GM12878 (cell line): Measurements from ENCODE around the gene ARL6IP5. TPM values are rescaled to one million over a fixed set of nuclear protein-coding genes. Genes with fewer than 3 reads are reported as not detected.

ENCODE experiments used
- ATAC-seq: fragments of 200-7000 bp; cut with Tn5 transposase; 3 replicates; pipeline ENCODE4 v1.9.1; 2020; ENCODE audit warnings: mild to moderate bottlenecking, moderate library complexity
- BruUV-seq: library from RNA; stranded (reverse); fragments of 400-500 nt; replicated peaks from 2 replicates; lab custom pipeline; 2021; lab: Mats Ljungman, UMichigan
- CTCF ChIA-PET: fragments of 300-600 bp; sonication (Branson Sonifier 250); formaldehyde crosslinking; extraction: SDS; loops from one replicate; lab custom pipeline; 2021; ENCODE audit warnings: inconsistent platforms; lab: Yijun Ruan, JAX
- POLR2A ChIA-PET: fragments of 350-600 bp; formaldehyde crosslinking; extraction: SDS; loops from one replicate; lab custom pipeline; 2021; ENCODE audit warnings: inconsistent platforms; lab: Charles Lee
- RAD21 ChIA-PET: fragments of 300-600 bp; sonication (Branson Sonifier 250); formaldehyde crosslinking; loops from one replicate; lab custom pipeline; 2023; ENCODE audit warnings: antibody characterized with exemption; ENCODE audit not compliant: unreplicated experiment; lab: Charles Lee
- SMC1A ChIA-PET: fragments of 300-600 bp; sonication (Branson Sonifier 250); formaldehyde crosslinking; loops from one replicate; lab custom pipeline; 2023; ENCODE audit not compliant: unreplicated experiment, uncharacterized antibody; lab: Charles Lee
- DNase-seq: peaks from one replicate; pipeline ENCODE4 v3.0.0-alpha.2; 2011; ENCODE audit warnings: low read depth, low spot score
- FAIRE-seq: peaks from 3 replicates; lab custom pipeline; 2011; peaks lifted over from hg19 to GRCh38; lab: Jason Lieb, UNC
- H2AFZ ChIP-seq: 2 replicates; pipeline ENCODE4 v1.6.0; 2011; ENCODE audit warnings: low read depth, low read length, control low read depth; ENCODE audit not compliant: control insufficient read depth
- H3K27ac ChIP-seq: 2 replicates; pipeline ENCODE4 v1.5.1; 2011; ENCODE audit warnings: control low read depth; ENCODE audit not compliant: control insufficient read depth, insufficient read depth
- H3K27me3 ChIP-seq, 2 experiments: replicated peaks in 1 of 2; 2 replicates each; pipeline versions ENCODE4 v1.6.0 to v1.6.1; 2011; ENCODE audit warnings: low read length in 1 of 2; ENCODE audit not compliant: control insufficient read depth in 2 of 2, insufficient read depth in 2 of 2
- H3K36me3 ChIP-seq, 2 experiments: 2 replicates each; pipeline ENCODE4 v1.5.1; 2011; ENCODE audit warnings: low read length in 1 of 2; ENCODE audit not compliant: control insufficient read depth in 2 of 2, insufficient read depth in 2 of 2
- H3K4me1 ChIP-seq: 2 replicates; pipeline ENCODE4 v1.6.1; 2011; ENCODE audit warnings: mild to moderate bottlenecking, low read length, moderate library complexity, mixed read lengths; ENCODE audit not compliant: control insufficient read depth, insufficient read depth
- H3K4me2 ChIP-seq: 2 replicates; pipeline ENCODE4 v1.6.0; 2011; ENCODE audit warnings: control low read depth; ENCODE audit not compliant: control insufficient read depth, insufficient read depth
- H3K4me3 ChIP-seq: fragments of 200-600 bp; sonication (generic); 2 replicates; pipeline ENCODE4 v1.5.1; 2016
- H3K79me2 ChIP-seq: 2 replicates; pipeline ENCODE4 v1.6.0; 2011; ENCODE audit warnings: low read length; ENCODE audit not compliant: control insufficient read depth, insufficient read depth
- H3K9ac ChIP-seq: 2 replicates; pipeline ENCODE4 v1.8.0; 2011; ENCODE audit warnings: low read length, control low read depth, mixed read lengths; ENCODE audit not compliant: control insufficient read depth, insufficient read depth
- H3K9me3 ChIP-seq: replicated peaks from 3 replicates; pipeline ENCODE4 v1.5.1; 2011; ENCODE audit warnings: mild to moderate bottlenecking, low read length; ENCODE audit not compliant: control insufficient read depth, insufficient read depth
- H4K20me1 ChIP-seq: 2 replicates; pipeline ENCODE4 v1.6.0; 2011; ENCODE audit not compliant: control insufficient read depth, insufficient read depth
- ATF7 ChIP-seq: fragments of 450-650 bp; IDR thresholded peaks from 2 replicates; pipeline ENCODE4 v1.6.1; 2016; ENCODE audit warnings: low read depth, mild to moderate bottlenecking
- HCFC1 ChIP-seq: fragments of 150-350 bp; IDR thresholded peaks from 2 replicates; pipeline ENCODE4 v1.6.1; 2014; ENCODE audit warnings: low read length
- IRF4 ChIP-seq: IDR thresholded peaks from 2 replicates; pipeline ENCODE4 v1.6.1; 2011; ENCODE audit warnings: low read depth, low read length
- JUND ChIP-seq: IDR thresholded peaks from 2 replicates; pipeline ENCODE4 v1.6.1; 2012; ENCODE audit warnings: low read depth, mild to moderate bottlenecking, low read length, improper control_type of control experiment, moderate library complexity
- MEF2B ChIP-seq: fragments of 450-650 bp; IDR thresholded peaks from 2 replicates; pipeline ENCODE4 v1.6.1; 2018; ENCODE audit warnings: mild to moderate bottlenecking, moderate library complexity; ENCODE audit not compliant: partially characterized antibody, poor library complexity, severe bottlenecking
- NFIC ChIP-seq: IDR thresholded peaks from 2 replicates; pipeline ENCODE4 v1.6.1; 2012; ENCODE audit warnings: low read depth, mild to moderate bottlenecking, inconsistent platforms, low read length, moderate library complexity
- PBX3 ChIP-seq: IDR thresholded peaks from 2 replicates; pipeline ENCODE4 v1.6.1; 2011; ENCODE audit warnings: mild to moderate bottlenecking, low read depth, low read length, moderate library complexity; ENCODE audit not compliant: insufficient replicate concordance
- PKNOX1 ChIP-seq: fragments of 450-650 bp; IDR thresholded peaks from 2 replicates; pipeline ENCODE4 v1.6.1; 2016; ENCODE audit warnings: mild to moderate bottlenecking
- POLR2AphosphoS2 ChIP-seq: IDR thresholded peaks from 2 replicates; pipeline ENCODE4 v1.6.1; 2011; ENCODE audit warnings: low read depth, mild to moderate bottlenecking, low read length, improper control_type of control experiment, moderate library complexity
- RELB ChIP-seq: fragments of 450-650 bp; IDR thresholded peaks from 2 replicates; pipeline ENCODE4 v1.6.1; 2017; ENCODE audit warnings: low read depth, mild to moderate bottlenecking, moderate library complexity
- SMAD1 ChIP-seq: fragments of 450-650 bp; IDR thresholded peaks from 2 replicates; pipeline ENCODE4 v1.6.1; 2018; ENCODE audit warnings: mild to moderate bottlenecking, low read depth; ENCODE audit not compliant: partially characterized antibody
- YY1 ChIP-seq: IDR thresholded peaks from 2 replicates; pipeline ENCODE4 v1.6.1; 2011; ENCODE audit warnings: low read depth, mild to moderate bottlenecking, low read length
- ZBED1 ChIP-seq: IDR thresholded peaks from 2 replicates; pipeline ENCODE4 v1.6.1; 2016; ENCODE audit warnings: borderline replicate concordance
- WGBS: methylation state at CpG from one replicate; pipeline ENCODE4 v1.1.6; 2016; ENCODE audit warnings: low lambda C conversion rate; ENCODE audit not compliant: insufficient replicate concordance, insufficient coverage; ENCODE audit errors: missing lambda C conversion rate; 5-methylcytosine and 5-hydroxymethylcytosine counted together
- in situ Hi-C: fragments of 300-500 bp; cut with MboI; formaldehyde crosslinking; loops from 9 replicates; pipeline ENCODE4 v1.14.3; 2018; ENCODE audit warnings: mixed read lengths
- intact Hi-C: fragments of 100-400 bp; cut with micrococcal nuclease; formaldehyde crosslinking; loops from one replicate; pipeline ENCODE4 v1.14.2; 2022; ENCODE audit not compliant: unreplicated experiment
- polyA plus RNA-seq, 11 experiments: library from polyadenylated mRNA; depleted of rRNA in 4 of 11; unstranded in 6 of 11; stranded (reverse) in 5 of 11; fragments of >200 nt; fragmentation: Nextera tagmentation in 4 of 11; fragmentation: Illumina TruSeq in 1 of 11; extraction: Ambion mirVana in 4 of 11; extraction: Trizol in 1 of 11; gene quantifications; 1 replicate in 1 of 11; 2 replicates in 10 of 11; pipeline versions ENCODE4 v1.2.1 to v1.2.3, GENCODE V29; 2011 to 2016; ENCODE audit warnings: inconsistent platforms in 2 of 11, missing spikeins in 2 of 11, low read depth in 1 of 11
- total RNA-seq, 4 experiments: library from RNA; depleted of rRNA in 3 of 4; stranded (reverse); fragments of >200 nt in 3 of 4; fragmentation: Illumina TruSeq in 1 of 4; extraction: Trizol in 1 of 4; gene quantifications; 2 replicates each; pipeline versions ENCODE4 v1.2.1 to v1.2.3, GENCODE V29; 2013 to 2021

Gene ARL6IP5
- total and polyA plus RNA-seq, 10 of the 15 experiments (the other 5 are each of a cell fraction or from before 2014, with no cell fraction given) = 78.2 to 310 (median 148) TPM

- peak; percentile 23 for FAIRE-seq
- H3K9me3 ChIP-seq = no peaks in the 10 kb centered on the region
- no TSS peak for BruUV-seq
- no peaks in the 10 kb centered on the region for H3K4me1 ChIP-seq
- no peak overlapping the region for H3K4me3 ChIP-seq
- H3K36me3 ChIP-seq = no peaks in the 10 kb centered on the region
- SMC1A ChIA-PET = interaction anchor here (0.8 to 3.2 kb wide), 3 partner anchors 13 to 179 kb away, joined by 3 to 14 read pairs (median 5); no protein-coding TSS in a partner anchor
- intact Hi-C loops (loop anchor here (10.0 kb wide), 1 partner anchor 818 kb away; no protein-coding TSS in a partner anchor), in situ Hi-C loops (loop anchor here (10.0 kb wide), 1 partner anchor 548 kb away; no protein-coding TSS in a partner anchor)
- H3K79me2 ChIP-seq = no peaks in the 10 kb centered on the region
- TF ChIP-seq ZBED1 = no peak
- TF ChIP-seq, all 136 proteins: peak for 0
- DNase-seq = no peak
- Histone ChIP-seq H3K27ac (no peak overlapping the region), H4K20me1 (no peaks in the 10 kb centered on the region), H3K9ac (no peak overlapping the region), H2AFZ (no peak overlapping the region), H3K4me2 (no peak overlapping the region), H3K27me3 (no peaks in the 10 kb centered on the region; a peak in 1 of 4 replicates)
- POLR2A ChIA-PET = no interaction called here
- no peak for ATAC-seq
- WGBS = 56% methylated on average over 2 of the region's 2 CpGs
- RAD21 ChIA-PET = interaction anchor here (1.0 to 1.7 kb wide), 3 partner anchors 40 to 283 kb away, joined by 3 to 5 read pairs (median 5); no protein-coding TSS in a partner anchor
- CTCF ChIA-PET = interaction anchor here (2.1 to 2.5 kb wide), 2 partner anchors 35 to 110 kb away, joined by 7 to 16 read pairs; no protein-coding TSS in a partner anchor
Measured at GRCh38 chr3:69126999-69127398, 42.3 kb downstream of the ARL6IP5 start.

- Histone ChIP-seq H4K20me1 (no peaks in the 10 kb centered on the region), H3K9me3 (no peaks in the 10 kb centered on the region), H3K4me2 (no peak overlapping the region), H3K36me3 (no peaks in the 10 kb centered on the region), H3K4me1 (no peaks in the 10 kb centered on the region), H3K27ac (no peak overlapping the region), H3K9ac (no peak overlapping the region), H3K4me3 (no peak overlapping the region), H3K27me3 (no peaks in the 10 kb centered on the region; a peak in 1 of 4 replicates), H3K79me2 (no peaks in the 10 kb centered on the region), H2AFZ (no peak overlapping the region)
- ChIA-PET CTCF (interaction anchor here (0.6 to 2.1 kb wide), 3 partner anchors 9 to 595 kb away, joined by 3 to 7 read pairs (median 3); no protein-coding TSS in a partner anchor), SMC1A (interaction anchor here (0.9 to 3.2 kb wide), 6 partner anchors 8 to 194 kb away, joined by 3 to 14 read pairs (median 4); no protein-coding TSS in a partner anchor), POLR2A (interaction anchor here (0.6 kb wide), 1 partner anchor 11 kb away, joined by 3 read pairs; no protein-coding TSS in a partner anchor), RAD21 (interaction anchor here (2.0 kb wide), 1 partner anchor 33 kb away, joined by 6 read pairs; no protein-coding TSS in a partner anchor)
- ATAC-seq (no peak), DNase-seq (no peak), FAIRE-seq (no peak)
- BruUV-seq = no TSS peak
- in situ Hi-C loops = loop anchor here (10.0 kb wide), 1 partner anchor 546 kb away; no protein-coding TSS in a partner anchor
- intact Hi-C loops = loop anchor here (10.0 kb wide), 1 partner anchor 816 kb away; no protein-coding TSS in a partner anchor
- TF ChIP-seq HCFC1 (no peak), MEF2B (no peak), RELB (no peak), PKNOX1 (no peak), JUND (no peak), IRF4 (no peak), NFIC (no peak), ATF7 (no peak), POLR2AphosphoS2 (no peak), YY1 (no peak), PBX3 (no peak), SMAD1 (no peak)
Measured at GRCh38 chr3:69128509-69128908, 43.8 kb downstream of the ARL6IP5 start.
